GM13977 (cell line): ENCODE results near the gene SOHLH2.

Experiments
- DNase-seq: peaks from one replicate; pipeline ENCODE4 v3.0.0; 2012; ENCODE audit warnings: low spot score
- CTCF ChIP-seq: IDR thresholded peaks from 2 replicates; pipeline ENCODE4 v1.5.1; 2012; ENCODE audit warnings: mild to moderate bottlenecking, control low read depth; ENCODE audit not compliant: insufficient read depth; ENCODE audit errors: extremely low read depth, missing control alignments
- in situ Hi-C: fragments of 300-500 bp; cut with MboI; formaldehyde crosslinking; loops from one replicate; pipeline ENCODE4 v1.12.0; 2022; ENCODE audit warnings: low sequenced_read_pairs, low pct_unique_long_range_greater_than_20kb, mixed read lengths, inconsistent platforms; ENCODE audit not compliant: unreplicated experiment

SOHLH2 gene, protein sequence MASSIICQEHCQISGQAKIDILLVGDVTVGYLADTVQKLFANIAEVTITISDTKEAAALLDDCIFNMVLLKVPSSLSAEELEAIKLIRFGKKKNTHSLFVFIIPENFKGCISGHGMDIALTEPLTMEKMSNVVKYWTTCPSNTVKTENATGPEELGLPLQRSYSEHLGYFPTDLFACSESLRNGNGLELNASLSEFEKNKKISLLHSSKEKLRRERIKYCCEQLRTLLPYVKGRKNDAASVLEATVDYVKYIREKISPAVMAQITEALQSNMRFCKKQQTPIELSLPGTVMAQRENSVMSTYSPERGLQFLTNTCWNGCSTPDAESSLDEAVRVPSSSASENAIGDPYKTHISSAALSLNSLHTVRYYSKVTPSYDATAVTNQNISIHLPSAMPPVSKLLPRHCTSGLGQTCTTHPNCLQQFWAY

GRCh38 chr13:36214163-36214921 lies at the start of gene SOHLH2:
TSS of gene SOHLH2 (minus strand) at chr13:36214556. CDS start at chr13:36214526, 30 bp downstream.
- no peak for TF ChIP-seq CTCF
- in situ Hi-C loops = no loop called here
- DNase-seq = no peak

DNA sequence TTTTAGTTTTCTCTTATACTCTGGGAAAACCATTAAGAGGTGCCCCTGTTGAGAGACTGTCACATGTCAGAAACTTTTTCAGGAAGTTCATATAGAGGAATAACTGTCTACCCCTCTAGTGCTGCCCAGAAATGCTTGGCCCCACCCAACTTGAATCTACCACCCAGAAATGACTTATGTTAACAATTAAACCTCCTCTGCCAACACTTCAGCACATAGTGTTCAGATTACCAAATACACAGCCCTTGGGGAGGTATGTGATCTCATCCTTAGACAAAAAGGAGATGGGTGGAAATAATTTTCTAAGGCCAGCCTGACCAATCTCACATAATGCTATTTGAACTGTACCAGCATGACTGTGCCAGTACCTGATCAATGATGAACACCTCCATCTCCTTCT lies 47.6 kb upstream of the SOHLH2 start:
- no peak for DNase-seq
- in situ Hi-C loops = loop anchor here (25.0 kb wide), 1 partner anchor 275 kb away; no protein-coding TSS in a partner anchor
- no peak for TF ChIP-seq CTCF

- in situ Hi-C loops = loop anchor here (25.0 kb wide), 1 partner anchor 274 kb away; no protein-coding TSS in a partner anchor
- no peak for DNase-seq
- TF ChIP-seq CTCF = no peak
Measured at GRCh38 chr13:36261011-36261410, 46.7 kb upstream of the SOHLH2 start.

DNA sequence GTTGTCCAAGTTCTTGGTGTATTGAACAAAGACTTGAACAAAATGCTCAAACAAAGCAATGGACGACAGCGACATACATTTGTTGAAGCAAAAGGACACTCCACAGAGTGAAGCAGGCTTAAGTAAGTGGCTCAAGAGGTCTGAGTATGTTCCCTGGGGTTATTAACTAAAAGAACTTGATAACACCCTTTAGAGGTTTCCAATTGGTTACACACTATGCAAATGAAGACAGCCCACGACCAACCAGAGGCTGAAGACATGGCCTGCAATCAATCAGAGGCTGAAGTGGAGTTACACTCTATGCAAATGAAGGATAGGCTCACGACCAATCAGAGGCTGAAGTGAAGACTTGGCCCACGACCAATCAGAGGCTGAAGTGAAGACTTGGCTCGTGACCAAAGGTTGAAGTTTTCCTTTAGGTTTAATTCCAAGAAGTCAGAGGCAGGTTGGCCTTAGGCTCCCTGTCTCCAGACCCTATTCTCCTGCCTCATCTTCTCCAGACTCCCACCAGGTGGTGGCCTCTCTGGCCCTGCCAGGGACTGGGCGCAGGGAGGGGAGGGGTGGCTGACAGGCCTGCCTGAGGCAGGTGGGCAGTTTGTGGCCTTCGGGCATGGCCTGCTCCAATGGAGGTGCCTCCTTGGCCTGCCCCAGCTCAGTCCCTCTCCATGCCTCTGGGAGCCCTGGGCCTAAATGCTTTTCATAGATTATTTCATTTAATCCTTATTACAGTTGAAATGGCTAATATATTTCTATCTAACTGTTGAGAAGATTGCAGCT lies 45.2 kb upstream of the SOHLH2 start:
- TF ChIP-seq CTCF = no peak
- in situ Hi-C loops = loop anchor here (25.0 kb wide), 1 partner anchor 272 kb away; no protein-coding TSS in a partner anchor
- no peak for DNase-seq

DNA sequence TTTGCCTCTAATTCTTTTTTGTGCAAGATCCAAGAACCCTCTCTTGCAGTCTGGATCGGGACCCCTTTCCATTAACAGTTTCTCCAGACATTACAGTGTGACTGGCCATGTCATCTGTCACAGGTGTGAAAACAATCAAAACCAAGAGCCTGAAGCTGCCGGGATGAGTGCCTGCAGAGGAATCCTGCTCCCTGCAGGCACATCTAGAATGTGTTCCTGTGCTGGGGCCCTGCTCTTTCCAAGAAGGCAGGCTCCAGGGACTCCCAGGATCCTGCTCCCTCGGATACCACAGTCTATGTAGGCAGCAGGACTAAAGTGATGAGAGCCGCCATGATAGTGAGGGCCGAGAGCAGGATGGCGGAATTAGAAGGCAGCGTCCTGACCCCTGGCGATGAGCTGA lies 44.5 kb upstream of the SOHLH2 start:
- in situ Hi-C loops = loop anchor here (25.0 kb wide), 1 partner anchor 272 kb away; no protein-coding TSS in a partner anchor
- TF ChIP-seq CTCF = no peak
- DNase-seq = no peak

DNA sequence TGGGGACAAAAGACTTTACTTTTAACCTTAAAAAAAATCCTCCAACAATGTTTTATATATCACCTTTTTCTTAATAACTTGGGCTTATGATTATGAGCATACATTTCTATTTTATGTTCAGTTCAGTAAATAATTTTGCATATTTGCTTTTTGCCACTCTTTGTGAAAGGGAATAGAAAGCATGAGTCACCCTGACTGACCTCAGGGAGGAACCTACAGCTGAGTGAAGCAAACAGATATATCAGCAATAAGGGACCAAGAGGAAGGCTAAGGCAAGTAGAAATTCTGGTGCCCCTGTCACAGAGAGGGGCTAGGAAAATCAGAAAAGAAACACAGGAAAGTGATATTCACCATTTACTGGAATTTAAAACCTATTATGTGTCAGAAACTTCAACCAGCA lies 37.2 kb upstream of the SOHLH2 start:
- in situ Hi-C loops = loop anchor here (25.0 kb wide), 1 partner anchor 264 kb away; no protein-coding TSS in a partner anchor
- no peak for TF ChIP-seq CTCF
- DNase-seq = no peak
